HG03108 (cell line): ENCODE results near the gene PLEKHA5.
"Not testable (repeated sequence)": the region's sequence is repeated elsewhere in the genome, so short reads cannot be mapped to it uniquely, and the experiment has no call there.

Experiments used
- ATAC-seq: cut with Tn5 transposase; IDR thresholded peaks from one replicate; pipeline ENCODE4 v1.9.1; 2021; ENCODE audit warnings: moderate library complexity; ENCODE audit not compliant: unreplicated experiment

PLEKHA5 gene

DNA sequence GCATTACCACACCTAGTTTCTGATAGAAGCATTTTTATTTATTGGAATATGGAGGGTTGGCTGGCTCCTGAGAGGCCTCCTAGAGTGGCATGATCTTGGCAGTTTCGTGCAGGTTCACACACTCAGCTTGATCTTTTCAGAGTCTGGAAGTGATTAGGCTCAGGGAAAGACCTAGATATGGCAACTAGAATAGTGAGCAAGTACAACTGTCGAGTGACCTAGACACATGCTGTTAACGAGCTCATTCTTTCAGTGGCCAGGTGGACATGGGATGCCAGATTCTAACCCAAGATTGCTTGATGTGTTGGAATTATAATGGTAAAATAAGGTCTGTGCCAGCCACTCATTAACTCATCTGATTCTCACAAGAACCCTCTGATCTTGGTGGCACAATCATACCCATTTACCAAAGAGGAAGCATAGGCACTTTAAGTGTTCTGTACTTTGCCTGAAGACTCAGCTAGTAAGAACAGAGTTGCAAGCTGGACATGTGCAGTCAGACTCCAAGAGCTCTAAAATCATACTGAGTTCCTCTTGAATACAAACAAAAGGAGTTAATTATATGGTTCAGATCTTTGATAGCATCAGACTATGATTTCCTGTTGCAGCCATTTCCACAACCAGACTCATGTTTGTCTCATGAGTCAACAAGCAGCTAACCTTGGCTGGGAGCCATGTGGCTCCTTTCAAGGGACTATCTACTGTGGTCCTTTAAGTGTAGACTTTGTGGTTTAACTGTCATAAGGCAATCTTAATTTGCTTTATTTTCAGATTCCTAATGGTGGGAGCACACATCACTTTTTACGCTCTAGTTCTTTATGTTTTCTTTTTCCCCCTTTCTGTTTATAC is 144.2 kb downstream of the PLEKHA5 start:
- ATAC-seq = no peak

- no peak for ATAC-seq
These were observed 147.2 kb downstream of the PLEKHA5 start for GRCh38 chr12:19276767-19277166.

- ATAC-seq = no peak
These were observed 148.2 kb downstream of the PLEKHA5 start for GRCh38 chr12:19277711-19278110.

DNA sequence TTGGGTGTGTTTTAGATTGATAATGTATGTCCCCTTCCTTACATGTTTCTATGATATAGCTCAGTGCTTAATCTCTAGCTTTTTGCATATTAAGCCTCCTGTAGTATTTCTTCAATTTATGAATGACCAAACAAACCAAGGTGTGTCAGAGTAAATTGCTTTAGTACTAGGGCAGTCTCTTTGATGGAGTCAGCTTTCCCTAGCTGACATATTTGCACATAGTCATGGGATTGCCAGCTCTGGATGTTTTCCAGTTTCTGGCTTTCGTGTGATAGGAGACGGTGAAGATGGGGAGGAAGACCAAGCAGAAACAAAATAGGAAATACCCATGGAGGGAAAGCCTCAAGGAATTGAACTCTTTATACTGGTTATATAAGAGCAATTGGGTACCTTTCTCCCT is 148.9 kb downstream of the PLEKHA5 start:
- ATAC-seq = no peak

- ATAC-seq = no peak
These were observed 152.7 kb downstream of the PLEKHA5 start for GRCh38 chr12:19282133-19282699.

GRCh38 chr12:19284658-19285057 is 155.1 kb downstream of the PLEKHA5 start:
- no peak for ATAC-seq

DNA sequence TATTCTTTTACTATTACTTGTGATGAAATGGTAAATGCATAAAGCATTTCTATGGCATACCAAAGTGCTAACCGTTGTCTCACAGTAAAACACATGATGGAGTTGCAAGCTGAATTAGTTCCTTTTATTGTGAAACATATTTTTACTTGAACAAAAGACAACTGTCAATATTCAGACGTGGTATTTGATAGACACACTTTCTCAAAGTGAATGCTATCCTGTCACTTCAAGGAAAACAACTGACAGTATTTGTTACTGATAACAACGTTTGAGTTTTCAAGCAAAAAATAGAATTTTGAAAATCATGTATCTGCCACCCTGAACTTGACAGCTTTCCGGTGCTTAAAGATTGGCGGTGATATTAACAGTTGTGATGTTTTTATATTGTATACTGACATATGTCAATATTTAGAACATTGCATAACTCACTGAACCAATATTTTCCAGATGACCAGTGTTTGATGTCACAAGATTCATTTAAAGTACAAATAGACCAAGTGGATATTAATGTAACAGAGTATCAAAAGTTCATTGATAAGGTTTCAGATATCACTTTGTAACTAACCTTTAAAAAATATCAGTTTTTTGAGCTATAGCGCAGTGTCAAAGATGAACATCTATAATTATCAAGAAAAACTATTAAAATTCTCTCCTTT is 156.4 kb downstream of the PLEKHA5 start:
- no peak for ATAC-seq

DNA sequence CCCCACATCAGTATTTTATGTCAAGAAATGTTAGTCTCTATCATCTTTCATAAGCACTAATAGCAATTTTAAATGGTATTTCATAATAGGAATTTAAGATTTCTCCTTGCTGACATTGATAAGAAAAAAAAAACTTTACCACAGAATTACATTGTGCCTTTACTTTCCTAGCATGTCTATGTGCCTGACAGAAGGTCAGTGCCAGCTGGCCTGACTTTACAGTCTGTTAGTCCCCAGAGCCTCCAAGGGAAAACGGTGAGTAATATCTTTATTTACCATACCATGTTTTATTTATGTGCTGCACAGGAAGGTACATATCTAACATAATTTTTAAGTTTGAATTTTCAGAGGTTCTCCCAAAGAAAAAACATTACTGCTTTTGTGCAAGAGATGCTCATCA is 157.8 kb downstream of the PLEKHA5 start:
- no peak for ATAC-seq

GRCh38 chr12:19288161-19288560 is 158.6 kb downstream of the PLEKHA5 start:
- ATAC-seq = no peak

DNA sequence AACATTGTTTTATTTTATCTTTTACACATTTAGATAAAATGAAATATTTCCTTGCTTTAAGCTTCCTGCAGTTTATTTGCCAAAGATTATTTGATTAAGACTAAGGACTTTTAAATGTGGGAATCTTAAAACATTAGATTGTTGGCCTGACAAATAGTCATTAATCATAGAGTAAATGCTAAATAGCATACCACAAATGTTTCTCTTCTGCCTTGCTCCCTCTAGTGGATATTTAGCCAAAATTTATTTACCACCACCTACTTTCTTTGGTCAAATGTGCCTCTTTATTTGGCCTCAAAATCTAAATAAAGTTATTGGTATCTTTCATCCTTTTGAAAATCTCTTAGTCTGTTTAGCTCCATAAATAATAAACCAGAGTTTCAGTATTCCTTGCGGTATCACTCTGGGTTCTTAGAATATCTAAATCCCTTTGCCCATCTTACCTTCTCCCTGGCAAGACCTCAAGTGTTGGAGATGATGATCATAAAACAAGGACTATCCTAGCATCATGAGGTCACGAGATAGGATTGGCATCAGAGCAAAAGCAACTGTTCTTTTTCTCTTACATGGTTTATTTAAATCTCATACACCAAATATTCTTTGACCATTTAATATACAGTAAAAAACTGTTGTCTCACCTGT is 159.2 kb downstream of the PLEKHA5 start:
- no peak for ATAC-seq

GRCh38 chr12:19298836-19299605 is 169.5 kb downstream of the PLEKHA5 start:
- no peak for ATAC-seq

- ATAC-seq = no peak
These were observed 170.2 kb downstream of the PLEKHA5 start for GRCh38 chr12:19299765-19300164.

- no peak for ATAC-seq
These were observed 171.7 kb downstream of the PLEKHA5 start for GRCh38 chr12:19301223-19301622.

DNA sequence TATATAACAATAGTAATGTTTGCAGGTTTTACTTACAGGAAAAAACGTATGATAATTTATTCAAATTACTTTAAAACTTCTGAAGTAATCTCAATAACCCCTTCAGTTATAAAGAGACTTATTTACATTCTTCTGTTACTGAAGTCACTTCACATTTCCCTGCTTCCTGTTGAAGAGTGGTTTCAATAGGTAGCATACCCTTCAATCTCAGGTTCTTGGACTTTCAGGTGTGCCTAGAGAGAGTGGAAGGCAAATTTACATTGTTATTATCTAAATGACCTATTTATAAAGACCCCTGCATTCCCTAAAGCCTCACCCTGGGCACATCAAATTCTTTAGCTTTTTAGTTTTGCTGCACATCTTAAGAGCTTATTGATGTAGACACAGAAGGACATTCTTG is 172.2 kb downstream of the PLEKHA5 start:
- ATAC-seq = no peak

GRCh38 chr12:19302100-19302640 is 172.6 kb downstream of the PLEKHA5 start:
- ATAC-seq = no peak

- ATAC-seq = no peak
These were observed 174.0 kb downstream of the PLEKHA5 start for GRCh38 chr12:19303496-19303895.

GRCh38 chr12:19304149-19304750 is 174.7 kb downstream of the PLEKHA5 start:
- no peak for ATAC-seq

GRCh38 chr12:19305621-19306020 is 176.1 kb downstream of the PLEKHA5 start:
- not testable (repeated sequence) for ATAC-seq

- ATAC-seq = no peak
These were observed 176.8 kb downstream of the PLEKHA5 start for GRCh38 chr12:19306366-19306765.

- ATAC-seq = no peak
These were observed 177.9 kb downstream of the PLEKHA5 start for GRCh38 chr12:19307451-19307850.
